Activated T-helper 1 cell treated with anti-CD3 and anti-CD28 coated beads, Interleukin-12 subunit alpha, Interleukin-12 subunit beta, Interleukin-2, Interleukin-4 antibody, amounts not matched to agents 30 ng/mL and 10 ng/mL and 1 ng/mL, durations not matched to agents 14 hours and 24 hours and 36 hours (primary cell): Measurements from ENCODE around the gene CLEC19A. TPM values are rescaled to one million over a fixed set of nuclear protein-coding genes. Genes with fewer than 3 reads are reported as not detected.

Source experiments
- DNase-seq: peaks from one replicate; pipeline ENCODE4 v3.0.0; 2021; ENCODE audit warnings: low spot score
- H3K27ac Mint-ChIP-seq: one replicate; pipeline ENCODE4 v1.8.0; 2021; ENCODE audit warnings: mild to moderate bottlenecking, mixed read lengths
- H3K27me3 Mint-ChIP-seq: one replicate; pipeline ENCODE4 v1.8.0; 2022; ENCODE audit warnings: mild to moderate bottlenecking, moderate library complexity, mixed read lengths; ENCODE audit not compliant: insufficient read depth
- H3K36me3 Mint-ChIP-seq: one replicate; pipeline ENCODE4 v1.8.0; 2021; ENCODE audit warnings: low read depth, mixed read lengths
- H3K4me1 Mint-ChIP-seq: one replicate; pipeline ENCODE4 v1.8.0; 2021; ENCODE audit warnings: low read depth, mixed read lengths
- H3K4me3 Mint-ChIP-seq: one replicate; pipeline ENCODE4 v1.8.0; 2021; ENCODE audit warnings: mild to moderate bottlenecking, moderate library complexity, mixed read lengths
- H3K9me3 Mint-ChIP-seq: one replicate; pipeline ENCODE4 v1.8.0; 2021; ENCODE audit warnings: mixed read lengths
- intact Hi-C: fragments of 100-400 bp; cut with micrococcal nuclease; formaldehyde crosslinking; loops from one replicate; pipeline ENCODE4 v1.15.1; 2024
- total RNA-seq: library from RNA; stranded (reverse); gene quantifications from 2 replicates; pipeline ENCODE4 v1.2.3, GENCODE V29; 2022

CLEC19A gene
- total RNA-seq = not detected in 2 replicates

DNA sequence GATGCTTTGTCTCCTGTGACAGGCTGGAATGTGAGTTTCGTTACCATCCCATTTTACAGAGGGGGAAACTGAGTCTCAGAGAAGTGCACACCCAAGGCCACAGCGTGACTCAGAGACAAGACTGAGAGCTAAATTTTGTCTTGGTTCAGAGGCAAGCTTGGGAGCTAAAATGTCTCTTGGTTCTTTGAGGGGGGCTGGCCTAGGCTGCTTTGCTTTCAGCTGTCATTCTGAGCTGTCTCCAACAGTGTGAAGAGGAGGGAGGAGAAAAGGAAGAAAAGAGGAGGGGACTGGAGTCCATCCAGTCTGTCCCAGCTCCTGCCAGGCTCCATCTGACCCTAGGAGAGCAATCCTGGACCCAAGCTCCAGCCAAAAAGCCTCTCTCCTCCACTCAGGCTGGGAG, at the start of gene CLEC19A:
Gene CLEC19A (plus strand): TSS at position 301 of the 400 bp plus-strand sequence. CDS start 121 bp downstream, outside the sequence.
- Mint-ChIP-seq H3K9me3 (no peaks in the 10 kb centered on the region), H3K27ac (no peak within 1 kb of the TSS), H3K4me3 (no peak within 1 kb of the TSS), H3K4me1 (no peaks in the 10 kb centered on the region), H3K36me3 (no peaks in the 10 kb centered on the region), H3K27me3 (peaks cover 4% of the 10 kb centered on the region)
- DNase-seq = no peak
- intact Hi-C loops = no loop called here

DNA sequence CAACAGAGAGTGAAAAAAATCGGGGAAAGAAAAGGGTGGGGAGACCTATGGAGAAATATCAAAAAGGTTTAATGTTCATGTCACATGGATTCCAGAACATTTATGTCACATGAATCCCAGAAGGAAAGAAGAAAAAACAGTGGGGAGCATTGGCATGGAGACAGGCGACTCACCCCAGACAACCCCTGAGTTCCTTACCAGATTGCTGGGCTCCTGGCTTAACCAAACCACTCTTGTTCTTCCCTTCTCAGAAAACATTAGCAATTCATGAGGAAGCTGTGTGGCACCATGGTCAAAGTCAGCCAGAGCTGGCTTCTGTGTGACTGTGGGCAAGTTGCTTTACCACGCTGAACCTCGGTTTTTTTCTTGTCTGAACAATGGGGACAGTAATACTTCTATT, 49.6 kb upstream of the CLEC19A start:
- intact Hi-C loops = no loop called here
- H3K36me3 Mint-ChIP-seq = no peaks in the 10 kb centered on the region
- no peaks in the 10 kb centered on the region for H3K27me3 Mint-ChIP-seq
- H3K27ac Mint-ChIP-seq = no peak overlapping the region
- DNase-seq = no peak
- H3K9me3 Mint-ChIP-seq = peaks cover 37% of the 10 kb centered on the region
- H3K4me3 Mint-ChIP-seq = no peak overlapping the region
- H3K4me1 Mint-ChIP-seq = no peaks in the 10 kb centered on the region

DNA sequence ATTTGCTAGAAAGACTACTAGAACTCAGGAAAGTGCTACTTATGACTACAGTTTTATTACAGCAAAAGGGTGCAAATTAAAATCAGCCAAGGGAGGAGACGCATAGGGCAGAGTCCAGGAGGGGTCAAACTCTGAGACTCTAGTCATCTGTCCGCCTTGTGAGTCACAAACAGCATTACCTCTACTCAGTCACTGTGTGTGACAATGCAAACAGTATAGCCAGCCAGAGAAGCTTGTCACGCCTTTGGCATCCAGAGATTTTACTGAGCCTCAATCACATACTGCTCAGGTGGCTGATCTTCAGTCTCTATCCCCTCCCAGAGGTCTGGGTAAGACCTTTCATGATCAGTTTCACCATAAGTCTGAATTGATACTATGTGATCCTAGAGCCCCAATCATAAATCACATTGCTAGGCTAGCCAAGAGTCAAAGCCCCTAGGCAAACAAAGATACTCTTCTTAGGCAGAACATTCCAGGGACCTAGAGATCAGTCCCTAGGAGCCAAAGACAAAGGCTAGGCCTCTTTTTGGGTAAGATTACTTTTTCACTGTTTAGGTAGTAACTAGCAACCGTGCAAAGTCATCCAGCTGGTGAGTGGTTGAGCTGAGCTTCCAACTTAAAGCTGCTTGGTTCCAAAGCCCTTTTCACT, 48.8 kb upstream of the CLEC19A start:
- H3K36me3 Mint-ChIP-seq = no peaks in the 10 kb centered on the region
- DNase-seq = no peak

DNA sequence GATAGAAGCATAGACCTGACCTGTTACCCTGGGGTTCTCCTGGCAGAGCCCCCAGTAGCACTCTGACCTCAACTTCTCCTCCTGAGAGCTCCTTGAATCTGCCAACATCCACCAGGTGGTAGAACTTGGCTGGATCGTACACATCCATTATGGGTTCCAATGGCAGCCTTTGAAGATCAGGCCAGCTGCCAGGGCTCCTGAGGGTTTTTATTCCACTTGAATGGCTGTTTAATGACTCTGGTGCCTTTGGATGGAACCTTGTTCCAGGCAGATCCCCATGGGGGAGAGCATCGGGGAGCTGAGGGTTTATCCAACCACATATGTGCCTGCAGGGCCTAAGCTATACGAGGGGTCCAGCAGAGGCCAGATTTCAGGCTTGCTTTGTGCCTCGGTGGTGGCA, 47.1 kb upstream of the CLEC19A start:
- H3K4me3 Mint-ChIP-seq = no peak overlapping the region
- no peak overlapping the region for H3K27ac Mint-ChIP-seq
- intact Hi-C loops = no loop called here
- no peaks in the 10 kb centered on the region for H3K27me3 Mint-ChIP-seq
- H3K36me3 Mint-ChIP-seq = no peaks in the 10 kb centered on the region
- no peaks in the 10 kb centered on the region for H3K4me1 Mint-ChIP-seq
- peaks cover 41% of the 10 kb centered on the region for H3K9me3 Mint-ChIP-seq
- no peak for DNase-seq

More for the DNA sequence above, 48.8 kb upstream of the CLEC19A start:
- Mint-ChIP-seq H3K4me3 (no peak overlapping the region), H3K27me3 (no peaks in the 10 kb centered on the region), H3K9me3 (peaks cover 38% of the 10 kb centered on the region), H3K4me1 (no peaks in the 10 kb centered on the region), H3K27ac (no peak overlapping the region)
- intact Hi-C loops = no loop called here

DNA sequence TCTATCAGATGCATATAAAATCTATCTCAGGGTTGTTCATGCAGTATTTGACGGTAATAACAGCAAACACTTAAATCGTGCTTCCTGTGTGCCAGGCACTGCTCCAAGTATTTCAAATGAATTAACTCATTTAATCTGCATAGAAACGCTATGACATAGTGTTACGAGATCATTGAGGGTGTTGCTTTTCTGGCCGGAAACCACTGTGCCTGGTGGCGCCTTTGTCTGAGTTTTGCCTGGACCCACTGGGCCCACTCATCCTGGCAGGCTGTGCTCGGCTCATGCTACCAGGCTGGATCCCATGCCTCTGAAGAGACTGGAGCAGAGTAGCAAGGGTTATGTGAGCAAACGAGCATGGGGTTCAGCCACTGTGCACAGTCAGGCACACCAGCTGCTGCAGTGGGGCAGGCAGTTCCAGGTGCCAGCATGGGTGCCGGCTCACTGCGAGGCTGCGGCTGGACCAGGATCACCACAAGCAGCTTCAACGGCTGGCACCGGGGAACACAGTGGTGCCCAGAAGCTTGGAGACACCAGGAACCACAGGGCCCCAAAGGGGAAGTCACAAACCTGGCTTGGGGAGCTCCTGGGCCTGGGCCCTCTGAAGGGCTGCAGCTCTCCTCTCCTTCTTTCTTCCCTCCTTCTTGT, 45.9 kb upstream of the CLEC19A start:
- intact Hi-C loops = no loop called here
- Mint-ChIP-seq H3K4me1 (no peaks in the 10 kb centered on the region), H3K9me3 (peaks cover 39% of the 10 kb centered on the region), H3K4me3 (no peak overlapping the region), H3K27ac (no peak overlapping the region), H3K27me3 (peaks cover 1% of the 10 kb centered on the region), H3K36me3 (no peaks in the 10 kb centered on the region)
- DNase-seq = no peak

DNA sequence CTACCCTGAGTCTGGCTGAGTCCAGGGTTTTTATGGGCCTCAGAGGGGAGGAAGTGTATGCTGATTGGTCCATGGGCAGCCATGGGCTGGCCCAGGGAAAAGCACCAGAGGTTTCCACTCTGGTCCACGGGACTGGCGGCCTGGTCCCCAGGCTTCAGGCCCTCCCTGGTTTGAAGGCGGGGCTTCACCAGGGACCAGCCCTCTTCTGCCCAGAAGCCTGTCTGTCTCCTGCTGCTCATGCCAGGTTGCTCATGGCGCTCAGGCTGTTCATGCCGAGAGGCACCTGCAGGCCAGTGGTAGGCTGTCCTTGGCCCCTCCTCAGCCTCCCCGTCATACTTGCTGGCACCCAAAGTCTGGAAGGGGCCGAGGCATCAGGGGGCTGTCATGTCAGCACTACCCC, 45.0 kb upstream of the CLEC19A start:
- intact Hi-C loops = no loop called here
- no peak overlapping the region for H3K4me3 Mint-ChIP-seq
- no peak overlapping the region for H3K27ac Mint-ChIP-seq
- H3K27me3 Mint-ChIP-seq = peaks cover 2% of the 10 kb centered on the region
- peaks cover 30% of the 10 kb centered on the region for H3K9me3 Mint-ChIP-seq
- H3K4me1 Mint-ChIP-seq = no peaks in the 10 kb centered on the region
- no peak for DNase-seq
- H3K36me3 Mint-ChIP-seq = no peaks in the 10 kb centered on the region

DNA sequence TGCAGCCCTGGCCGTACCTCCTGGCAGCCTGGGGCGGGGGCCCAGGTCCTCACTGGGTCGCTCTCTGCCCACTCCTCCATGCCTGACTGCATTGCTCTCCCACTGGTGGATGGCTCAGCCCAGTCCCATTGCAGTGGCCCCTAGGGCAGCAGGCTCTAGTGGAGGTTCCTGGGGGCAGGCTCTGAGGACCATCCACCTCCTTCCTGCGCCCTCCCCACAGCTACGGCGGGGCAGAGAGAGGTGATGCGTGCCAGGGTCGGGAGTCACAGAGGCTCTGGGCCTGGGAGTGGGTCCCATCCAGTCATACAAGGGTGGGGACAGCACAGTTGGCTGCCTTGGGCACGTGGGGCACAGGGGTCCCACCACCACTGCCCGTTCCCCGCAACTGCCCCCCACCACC, 44.0 kb upstream of the CLEC19A start:
- Mint-ChIP-seq H3K4me3 (no peak overlapping the region), H3K9me3 (peaks cover 20% of the 10 kb centered on the region), H3K27me3 (peaks cover 2% of the 10 kb centered on the region), H3K27ac (no peak overlapping the region), H3K36me3 (no peaks in the 10 kb centered on the region), H3K4me1 (no peaks in the 10 kb centered on the region)
- intact Hi-C loops = no loop called here
- DNase-seq = no peak

DNA sequence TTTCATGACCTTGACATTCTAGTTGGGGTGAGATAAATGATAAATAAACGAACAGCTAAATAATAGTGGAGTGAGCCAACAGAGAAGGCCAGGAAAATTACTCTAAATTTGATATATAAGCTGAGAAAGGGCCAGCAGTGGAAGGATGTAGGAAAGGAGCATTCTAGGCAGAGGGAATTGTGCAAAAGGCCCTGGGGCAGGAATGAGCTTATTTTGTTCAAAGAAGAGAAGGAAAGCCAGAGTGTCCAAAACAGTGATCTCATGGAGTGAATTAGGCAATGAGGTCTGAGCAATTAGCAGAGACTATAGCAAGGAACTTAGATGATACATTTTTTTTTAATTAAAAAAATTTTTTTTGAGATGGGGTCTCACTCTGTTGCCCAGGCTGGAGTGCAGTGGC, 43.3 kb upstream of the CLEC19A start:
- Mint-ChIP-seq H3K4me3 (no peak overlapping the region), H3K27me3 (peaks cover 2% of the 10 kb centered on the region), H3K27ac (no peak overlapping the region), H3K36me3 (no peaks in the 10 kb centered on the region), H3K9me3 (peaks cover 19% of the 10 kb centered on the region), H3K4me1 (no peaks in the 10 kb centered on the region)
- intact Hi-C loops = no loop called here
- no peak for DNase-seq

DNA sequence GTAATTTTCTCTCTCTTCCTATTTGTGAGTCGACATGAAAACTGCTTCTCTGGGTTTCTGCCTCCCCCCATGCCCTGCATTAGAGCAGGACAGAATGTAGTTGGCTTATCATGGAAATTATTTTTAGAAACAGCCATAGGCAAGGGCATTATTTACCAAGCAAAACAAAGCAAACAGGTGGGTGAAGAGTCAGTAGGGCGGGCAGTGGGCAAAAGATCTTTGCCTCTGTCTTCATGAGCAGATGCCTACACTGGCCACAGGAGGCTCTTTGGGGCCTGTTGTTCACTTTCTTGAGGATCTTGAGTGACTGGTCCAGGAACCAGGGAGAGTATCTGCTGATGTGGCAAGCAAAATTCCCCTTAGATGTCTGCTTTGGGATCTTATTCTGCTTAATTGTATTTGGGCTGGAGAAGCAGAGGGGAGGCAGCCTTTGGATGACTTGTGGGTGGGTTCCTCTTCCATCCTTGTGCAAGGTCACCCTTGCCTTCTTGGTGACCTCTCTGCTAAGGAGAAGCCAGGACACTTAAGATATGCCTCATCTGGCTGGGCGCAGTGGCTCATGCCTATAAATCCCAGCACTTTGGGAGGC, 42.5 kb upstream of the CLEC19A start:
- Mint-ChIP-seq H3K9me3 (peaks cover 13% of the 10 kb centered on the region), H3K4me3 (no peak overlapping the region), H3K27me3 (peaks cover 2% of the 10 kb centered on the region), H3K27ac (no peak overlapping the region), H3K36me3 (no peaks in the 10 kb centered on the region), H3K4me1 (no peaks in the 10 kb centered on the region)
- intact Hi-C loops = no loop called here
- DNase-seq = no peak

DNA sequence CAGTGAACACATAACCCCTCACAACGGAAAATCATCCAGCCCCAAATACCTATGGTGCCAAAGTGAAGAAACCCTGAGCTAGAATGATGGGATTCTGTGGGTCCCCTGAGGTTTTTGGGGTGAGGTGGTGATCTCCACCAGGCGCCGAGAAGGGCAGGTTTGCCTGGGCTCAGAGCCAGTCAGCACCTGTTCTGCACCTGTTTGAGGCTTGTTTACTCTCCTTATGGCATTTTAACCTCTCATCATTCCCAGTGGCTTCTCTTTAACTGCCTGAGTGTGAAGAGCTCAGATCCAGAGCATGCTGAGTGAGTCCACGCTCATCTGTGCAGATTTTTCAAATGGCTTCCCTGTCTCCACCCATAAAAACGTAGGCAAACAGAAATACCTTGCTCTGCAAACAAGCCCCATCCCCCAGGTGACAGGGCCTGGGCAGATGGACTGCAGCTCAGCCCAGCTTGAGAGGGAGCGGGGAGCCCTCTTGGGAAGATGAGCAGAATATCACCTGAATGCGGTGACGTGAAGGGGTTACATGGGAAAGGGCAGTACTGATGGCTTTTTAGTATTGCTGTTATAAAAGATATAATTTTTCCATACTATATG, 40.1 kb upstream of the CLEC19A start:
- H3K4me3 Mint-ChIP-seq = no peak overlapping the region
- H3K27ac Mint-ChIP-seq = no peak overlapping the region
- H3K4me1 Mint-ChIP-seq = no peaks in the 10 kb centered on the region
- H3K36me3 Mint-ChIP-seq = no peaks in the 10 kb centered on the region
- intact Hi-C loops = no loop called here
- H3K9me3 Mint-ChIP-seq = peaks cover 7% of the 10 kb centered on the region
- DNase-seq = no peak
- H3K27me3 Mint-ChIP-seq = peaks cover 2% of the 10 kb centered on the region

DNA sequence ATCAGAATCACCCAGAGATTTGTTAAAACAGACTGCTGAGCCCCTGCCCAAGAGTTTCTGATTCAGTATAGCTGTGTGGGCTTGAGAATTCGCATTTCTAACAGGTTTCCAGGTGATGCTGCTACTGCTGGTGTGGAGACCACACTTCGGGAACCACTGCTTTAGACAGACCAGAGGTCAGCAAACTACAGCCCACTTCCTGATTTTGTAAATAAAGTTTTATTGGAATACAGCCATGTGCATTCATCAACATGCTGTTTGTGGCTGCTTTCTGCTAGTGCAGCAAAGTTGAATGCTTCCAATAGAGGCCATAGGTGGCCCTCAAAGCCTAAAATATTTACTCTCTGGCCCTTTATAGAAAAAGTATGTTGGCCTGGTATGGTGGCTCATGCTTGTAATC, 32.6 kb upstream of the CLEC19A start:
- no peaks in the 10 kb centered on the region for H3K36me3 Mint-ChIP-seq
- intact Hi-C loops = no loop called here
- H3K27me3 Mint-ChIP-seq = no peaks in the 10 kb centered on the region
- no peak overlapping the region for H3K4me3 Mint-ChIP-seq
- no peak overlapping the region for H3K27ac Mint-ChIP-seq
- no peak for DNase-seq
- H3K9me3 Mint-ChIP-seq = no peaks in the 10 kb centered on the region
- no peaks in the 10 kb centered on the region for H3K4me1 Mint-ChIP-seq

DNA sequence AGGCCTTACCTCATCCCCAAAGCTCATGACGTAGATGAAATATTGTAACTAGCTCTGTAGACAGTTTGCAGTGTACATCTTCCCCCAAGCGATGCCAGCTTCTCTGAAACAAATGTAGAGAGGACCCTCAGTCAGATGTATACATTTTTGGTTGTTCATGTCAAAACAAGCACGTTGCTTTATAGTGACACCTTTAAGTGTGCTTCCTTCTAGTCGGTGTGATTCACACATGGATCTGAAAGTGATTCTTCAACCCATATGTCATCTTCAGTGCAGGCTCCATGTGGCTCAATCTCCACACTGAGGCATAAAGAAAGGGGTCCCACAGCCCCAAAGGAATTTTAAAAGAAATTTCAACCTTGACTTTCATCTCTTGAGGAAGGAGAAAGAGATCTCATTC, 30.9 kb upstream of the CLEC19A start:
- H3K9me3 Mint-ChIP-seq = no peaks in the 10 kb centered on the region
- H3K4me3 Mint-ChIP-seq = no peak overlapping the region
- no peaks in the 10 kb centered on the region for H3K4me1 Mint-ChIP-seq
- no peak overlapping the region for H3K27ac Mint-ChIP-seq
- intact Hi-C loops = no loop called here
- H3K36me3 Mint-ChIP-seq = no peaks in the 10 kb centered on the region
- DNase-seq = no peak
- H3K27me3 Mint-ChIP-seq = no peaks in the 10 kb centered on the region

DNA sequence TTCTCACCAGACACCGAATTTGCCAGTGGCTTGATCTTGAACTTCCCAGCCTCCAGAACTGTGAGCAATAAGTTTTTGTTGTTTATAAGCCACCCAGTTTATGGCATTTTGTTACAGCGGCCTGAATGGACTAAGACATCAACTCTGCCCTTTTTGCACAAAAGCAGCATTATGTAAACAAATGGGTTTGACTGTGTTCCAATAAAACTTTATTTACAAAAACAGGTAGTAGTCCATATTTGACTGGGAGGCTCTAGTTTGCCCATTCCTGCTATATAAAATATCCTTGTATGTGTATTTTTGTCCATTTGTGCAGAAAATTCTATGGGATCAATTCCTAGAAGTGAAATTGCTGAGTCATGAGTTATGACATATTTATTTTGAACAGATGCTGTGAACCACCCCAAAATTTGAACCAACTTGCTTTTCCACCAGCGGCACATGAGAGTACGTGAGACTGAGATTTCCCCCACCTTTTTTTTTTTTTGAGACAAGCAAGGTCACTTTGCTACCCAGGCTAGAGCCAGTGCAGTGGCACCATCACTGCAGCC, 21.3 kb upstream of the CLEC19A start:
- intact Hi-C loops = no loop called here
- Mint-ChIP-seq H3K27ac (no peak overlapping the region), H3K36me3 (no peaks in the 10 kb centered on the region), H3K4me3 (no peak overlapping the region), H3K27me3 (no peaks in the 10 kb centered on the region), H3K4me1 (no peaks in the 10 kb centered on the region), H3K9me3 (peaks cover 15% of the 10 kb centered on the region)
- no peak for DNase-seq
